ENCODE results near the gene DAGLB.
A peak's percentile ranks its signal among the peaks of the same experiment; 100 is the strongest.
"Not testable (repeated sequence)": the region's sequence is repeated elsewhere in the genome, so short reads cannot be mapped to it uniquely, and the experiment has no call there.

The DAGLB gene

DNA sequence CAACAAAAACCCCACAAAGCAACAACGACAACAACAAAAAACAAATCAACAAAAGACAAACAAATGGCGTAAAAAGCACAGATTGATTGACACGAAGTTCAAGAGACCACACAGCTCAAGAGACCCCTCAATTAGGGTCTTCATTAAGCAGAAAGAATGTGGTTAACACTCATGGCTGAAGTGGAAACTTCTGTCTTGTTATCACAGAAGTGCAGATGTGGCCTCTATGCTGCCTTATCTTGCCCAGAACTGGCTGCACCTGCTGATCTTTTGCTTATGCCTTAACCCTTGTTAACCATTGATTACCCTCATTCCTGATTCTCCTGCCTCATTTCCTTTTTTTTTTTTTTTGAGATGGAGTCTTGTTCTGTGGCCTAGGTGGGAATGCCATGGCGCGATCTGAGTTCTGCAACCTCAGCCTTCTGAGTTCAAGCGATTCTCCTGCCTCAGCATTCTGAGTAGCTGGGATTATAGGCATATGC, 3.5 kb upstream of the DAGLB start:
- DNase-seq (ENCODE audit: low read depth), result no peak
- TF ChIP-seq, protein P1, sequence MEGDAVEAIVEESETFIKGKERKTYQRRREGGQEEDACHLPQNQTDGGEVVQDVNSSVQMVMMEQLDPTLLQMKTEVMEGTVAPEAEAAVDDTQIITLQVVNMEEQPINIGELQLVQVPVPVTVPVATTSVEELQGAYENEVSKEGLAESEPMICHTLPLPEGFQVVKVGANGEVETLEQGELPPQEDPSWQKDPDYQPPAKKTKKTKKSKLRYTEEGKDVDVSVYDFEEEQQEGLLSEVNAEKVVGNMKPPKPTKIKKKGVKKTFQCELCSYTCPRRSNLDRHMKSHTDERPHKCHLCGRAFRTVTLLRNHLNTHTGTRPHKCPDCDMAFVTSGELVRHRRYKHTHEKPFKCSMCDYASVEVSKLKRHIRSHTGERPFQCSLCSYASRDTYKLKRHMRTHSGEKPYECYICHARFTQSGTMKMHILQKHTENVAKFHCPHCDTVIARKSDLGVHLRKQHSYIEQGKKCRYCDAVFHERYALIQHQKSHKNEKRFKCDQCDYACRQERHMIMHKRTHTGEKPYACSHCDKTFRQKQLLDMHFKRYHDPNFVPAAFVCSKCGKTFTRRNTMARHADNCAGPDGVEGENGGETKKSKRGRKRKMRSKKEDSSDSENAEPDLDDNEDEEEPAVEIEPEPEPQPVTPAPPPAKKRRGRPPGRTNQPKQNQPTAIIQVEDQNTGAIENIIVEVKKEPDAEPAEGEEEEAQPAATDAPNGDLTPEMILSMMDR (IDR thresholded peaks at IDR 0.05; ENCODE audit: low read depth, low read length, missing control alignments), result no peak
- H3K4me3 ChIP-seq (ENCODE audit: low read depth, low read length), result no peak overlapping the region
- in situ Hi-C loops (cut with HindIII; ENCODE audit: low sequenced_read_pairs), result no loop called here

DNA sequence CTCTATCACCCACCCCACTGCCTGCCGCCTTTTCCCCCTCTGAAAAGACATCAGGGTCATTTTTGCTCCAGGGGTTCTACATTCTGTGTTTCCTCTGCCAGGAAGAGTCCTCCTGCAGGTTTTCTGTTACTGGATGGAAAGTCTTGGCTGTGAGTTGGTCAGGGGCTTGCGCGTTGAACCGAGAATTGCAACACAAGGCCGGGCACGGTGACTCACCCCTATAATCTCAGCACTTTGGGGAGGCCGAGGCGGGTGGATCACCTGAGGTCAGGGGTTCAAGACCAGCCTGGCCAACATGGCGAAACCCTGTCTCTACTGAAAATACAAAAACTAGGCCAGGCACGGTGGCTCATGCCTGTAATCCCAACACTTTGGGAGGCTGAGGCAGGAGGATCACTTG, 2.8 kb upstream of the DAGLB start:
- in situ Hi-C loops (cut with HindIII; ENCODE audit: low sequenced_read_pairs); DNase-seq (ENCODE audit: low read depth); H3K4me3 ChIP-seq (ENCODE audit: low read depth, low read length): not testable (repeated sequence)

DNA sequence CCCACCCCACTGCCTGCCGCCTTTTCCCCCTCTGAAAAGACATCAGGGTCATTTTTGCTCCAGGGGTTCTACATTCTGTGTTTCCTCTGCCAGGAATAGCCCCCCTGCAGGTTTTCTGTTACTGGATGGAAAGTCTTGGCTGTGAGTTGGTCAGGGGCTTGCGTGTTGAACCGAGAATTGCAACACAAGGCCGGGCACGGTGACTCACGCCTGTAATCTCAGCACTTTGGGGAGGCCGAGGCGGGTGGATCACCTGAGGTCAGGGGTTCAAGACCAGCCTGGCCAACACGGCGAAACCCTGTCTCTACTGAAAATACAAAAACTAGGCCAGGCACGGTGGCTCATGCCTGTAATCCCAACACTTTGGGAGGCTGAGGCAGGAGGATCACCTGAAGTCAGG, 2.1 kb upstream of the DAGLB start:
- H3K4me3 ChIP-seq (ENCODE audit: low read depth, low read length); in situ Hi-C loops (cut with HindIII; ENCODE audit: low sequenced_read_pairs); DNase-seq (ENCODE audit: low read depth): not testable (repeated sequence)

DNA sequence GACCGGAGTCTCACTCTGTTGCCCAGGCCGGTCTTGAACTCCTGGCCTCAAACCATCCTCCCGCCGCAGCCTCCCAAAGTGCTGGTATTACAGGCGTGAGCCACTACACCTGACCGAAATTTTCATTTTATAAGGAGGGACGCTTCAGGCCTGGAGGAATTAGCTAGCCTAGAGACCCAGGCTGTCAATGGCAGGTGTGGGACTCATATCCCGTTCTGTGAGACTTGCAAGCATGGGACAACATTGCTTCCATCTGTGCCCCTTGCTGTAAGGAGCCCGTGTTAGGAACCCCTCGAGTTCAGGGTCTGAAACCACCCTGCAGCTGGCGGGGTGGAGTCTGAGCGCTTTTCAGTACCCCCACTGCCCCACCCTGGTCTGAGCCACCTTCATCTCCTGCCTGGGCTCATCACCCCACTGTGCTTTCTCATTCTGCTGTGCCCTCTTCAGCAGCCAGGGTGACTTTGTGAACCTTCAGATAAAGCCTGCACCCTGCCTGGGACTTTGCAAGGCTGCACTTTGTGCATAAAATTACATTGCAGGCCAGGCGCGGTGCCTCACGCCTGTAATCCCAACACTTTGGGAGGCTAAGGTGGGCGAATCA, 1.3 kb upstream of the DAGLB start:
- no peak overlapping the region for H3K4me3 ChIP-seq (ENCODE audit: low read depth, low read length)
- in situ Hi-C loops (cut with HindIII; ENCODE audit: low sequenced_read_pairs), result no loop called here
- no peak for DNase-seq (ENCODE audit: low read depth)
- TF ChIP-seq, protein P1 (IDR thresholded peaks at IDR 0.05; ENCODE audit: low read depth, low read length, missing control alignments), result no peak

DNA sequence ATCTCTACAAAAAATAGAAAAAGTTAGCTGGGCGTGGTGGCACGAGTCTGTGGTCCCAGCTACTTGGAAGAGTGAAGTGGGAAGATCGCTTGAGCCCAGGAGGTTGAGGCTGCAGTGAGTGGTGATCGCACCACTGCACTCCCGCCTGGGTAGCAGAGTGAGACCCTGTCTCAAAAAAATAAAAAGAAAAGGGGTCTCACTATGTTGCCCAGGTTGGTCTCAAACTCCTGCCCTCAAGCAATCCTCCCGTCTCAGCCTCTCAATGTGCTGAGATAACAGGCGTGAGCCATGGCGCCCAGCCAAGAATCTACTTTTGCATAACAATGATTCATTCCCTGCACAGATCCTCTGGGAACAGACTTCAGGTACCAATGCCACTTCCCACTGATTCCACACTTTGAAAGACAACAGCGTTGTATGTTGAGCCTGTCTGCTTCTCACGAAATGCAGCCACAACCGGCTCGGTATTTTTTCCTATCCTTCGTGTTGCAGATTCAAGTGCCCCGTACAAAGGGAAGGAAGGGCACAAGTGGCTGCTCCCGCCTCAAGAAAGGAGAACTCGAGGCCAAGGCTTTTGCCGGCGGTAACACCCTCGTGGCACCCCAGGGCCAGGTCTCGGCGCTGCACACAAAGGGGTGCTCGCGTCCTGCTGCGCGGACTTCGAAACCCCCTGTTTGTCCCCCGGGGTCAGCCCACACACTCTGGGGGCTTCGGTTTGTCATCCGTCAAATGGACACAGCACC, 745 bp downstream of the DAGLB start:
- DNase-seq (ENCODE audit: low read depth), result peak; percentile 68
- H3K4me3 ChIP-seq (ENCODE audit: low read depth, low read length), result peak overlapping the region; percentile 85
- in situ Hi-C loops (cut with HindIII; ENCODE audit: low sequenced_read_pairs), result no loop called here
- TF ChIP-seq, protein P1 (IDR thresholded peaks at IDR 0.05; ENCODE audit: low read depth, low read length, missing control alignments), result no peak

DNA sequence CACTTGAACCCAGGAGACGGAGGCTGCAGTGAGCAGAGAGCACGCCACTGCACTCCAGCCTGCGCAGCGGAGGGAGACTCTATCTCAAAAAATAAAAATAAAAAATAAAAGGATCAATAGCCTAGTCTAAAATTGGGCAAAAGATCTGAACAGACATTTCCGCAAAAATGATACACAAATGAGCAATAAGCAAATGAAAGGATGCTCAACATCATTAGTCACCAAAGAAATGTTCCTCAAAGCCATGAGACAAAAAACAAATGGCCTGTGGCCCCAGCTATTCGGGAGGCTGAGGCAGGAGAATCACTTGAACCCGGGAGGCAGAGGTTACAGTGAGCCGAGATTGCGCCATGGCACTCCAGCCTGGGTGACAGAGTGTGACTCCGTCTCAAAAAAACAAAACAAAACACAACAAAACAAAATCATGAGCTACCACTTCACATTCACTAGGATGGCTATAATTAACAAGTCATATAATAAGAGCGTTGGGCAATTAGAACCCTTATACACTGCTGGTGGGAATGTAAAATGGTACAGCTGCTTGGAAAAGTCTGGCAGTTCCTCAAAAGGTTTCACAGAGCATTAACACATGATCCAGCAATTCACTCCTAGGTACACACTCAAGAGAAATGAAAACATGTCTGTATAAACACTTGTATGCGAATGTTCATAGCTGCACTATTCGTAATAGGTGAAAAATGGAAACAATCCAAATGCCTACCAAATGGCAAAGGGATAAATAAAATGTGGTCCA, 3.1 kb downstream of the DAGLB start:
- DNase-seq (ENCODE audit: low read depth), result no peak

DNA sequence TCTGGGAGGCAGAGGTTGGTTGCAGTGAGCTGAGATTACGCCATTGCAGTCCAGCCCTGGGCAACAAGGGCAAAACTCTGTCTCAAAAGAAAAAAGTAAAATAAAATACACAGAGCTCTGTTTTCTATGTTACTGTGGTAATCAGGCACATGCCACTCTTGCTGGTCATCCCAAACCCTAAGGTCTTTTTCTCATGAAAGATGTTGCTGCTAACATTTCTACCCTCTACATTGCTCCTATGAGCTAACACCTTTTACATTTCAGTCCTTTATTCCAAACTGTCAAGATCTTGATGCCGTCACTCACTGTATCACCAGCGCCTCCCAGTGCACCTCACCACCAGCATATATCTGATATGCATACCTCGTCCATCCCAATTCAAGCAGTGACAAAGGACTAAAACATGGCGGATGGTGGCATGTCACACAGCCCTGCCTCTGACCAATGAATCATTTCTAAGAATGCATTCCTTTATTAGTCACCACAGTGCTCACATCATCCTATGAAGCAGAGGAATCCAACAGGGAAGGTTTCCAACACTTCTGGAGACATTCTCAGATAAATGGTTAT, 4.3 kb downstream of the DAGLB start:
- in situ Hi-C loops (cut with HindIII; ENCODE audit: low sequenced_read_pairs), result no loop called here
- no peak overlapping the region for H3K4me3 ChIP-seq (ENCODE audit: low read depth, low read length)
- TF ChIP-seq, protein P1 (IDR thresholded peaks at IDR 0.05; ENCODE audit: low read depth, low read length, missing control alignments), result no peak
- peak; percentile 82 for DNase-seq (ENCODE audit: low read depth)

More for the DNA sequence above, 3.1 kb downstream of the DAGLB start:
- no peak overlapping the region for H3K4me3 ChIP-seq (ENCODE audit: low read depth, low read length)
- TF ChIP-seq, protein P1 (IDR thresholded peaks at IDR 0.05; ENCODE audit: low read depth, low read length, missing control alignments), result no peak
- in situ Hi-C loops (cut with HindIII; ENCODE audit: low sequenced_read_pairs), result no loop called here

Measured in astrocyte of the cerebellum (primary cell).